ENCODE measurements around the gene CCDC60. TPM values are rescaled to one million over a fixed set of nuclear protein-coding genes. Genes with fewer than 3 reads are reported as not detected.

The CCDC60 gene
- total and polyA plus RNA-seq, 10 of the 15 experiments (the other 5 are each of a cell fraction or from before 2014, with no cell fraction given): 0.19 TPM; not detected in 9

GRCh38 chr12:119406811-119407210 lies 72.3 kb downstream of the CCDC60 start:
- Histone ChIP-seq H2AFZ (ENCODE audit: control insufficient read depth, low read depth, low read length) (no peak overlapping the region), H3K79me2 (ENCODE audit: control insufficient read depth, insufficient read depth, low read length) (no peaks in the 10 kb centered on the region), H3K9me3 (replicated peaks; ENCODE audit: control insufficient read depth, insufficient read depth, low read length) (no peaks in the 10 kb centered on the region), H3K4me2 (ENCODE audit: control insufficient read depth, insufficient read depth) (no peak overlapping the region), H3K4me1 (ENCODE audit: control insufficient read depth, insufficient read depth, low read length) (no peaks in the 10 kb centered on the region), H4K20me1 (ENCODE audit: control insufficient read depth, insufficient read depth) (no peaks in the 10 kb centered on the region), H3K4me3 (no peak overlapping the region), H3K27ac (ENCODE audit: control insufficient read depth, insufficient read depth) (no peak overlapping the region), H3K9ac (ENCODE audit: control insufficient read depth, insufficient read depth, low read length) (no peak overlapping the region), H3K36me3 (ENCODE audit: control insufficient read depth in 2 of 2, insufficient read depth in 2 of 2, low read length in 1 of 2) (no peaks in the 10 kb centered on the region), H3K27me3 (replicated peaks in 1 of 2; ENCODE audit: control insufficient read depth in 2 of 2, insufficient read depth in 2 of 2, low read length in 1 of 2) (no peaks in the 10 kb centered on the region)
- in situ Hi-C loops (cut with MboI) (no loop called here), intact Hi-C loops (cut with micrococcal nuclease; ENCODE audit: unreplicated experiment) (no loop called here)
- ChIA-PET RAD21 (ENCODE audit: unreplicated experiment) (no interaction called here), SMC1A (ENCODE audit: uncharacterized antibody, unreplicated experiment) (no interaction called here), POLR2A (no interaction called here), CTCF (no interaction called here)
- DNase-seq (ENCODE audit: low read depth, low spot score) (no peak), ATAC-seq (no peak), FAIRE-seq (no peak)
- WGBS (ENCODE audit: insufficient coverage, insufficient replicate concordance, low lambda C conversion rate, missing lambda C conversion rate): 7% methylated on average over 4 of the region's 4 CpGs
- TF ChIP-seq HSF1 (IDR thresholded peaks at IDR 0.05; ENCODE audit: low read depth, low read length): no peak
- no TSS peak for BruUV-seq (replicated peaks)

DNA sequence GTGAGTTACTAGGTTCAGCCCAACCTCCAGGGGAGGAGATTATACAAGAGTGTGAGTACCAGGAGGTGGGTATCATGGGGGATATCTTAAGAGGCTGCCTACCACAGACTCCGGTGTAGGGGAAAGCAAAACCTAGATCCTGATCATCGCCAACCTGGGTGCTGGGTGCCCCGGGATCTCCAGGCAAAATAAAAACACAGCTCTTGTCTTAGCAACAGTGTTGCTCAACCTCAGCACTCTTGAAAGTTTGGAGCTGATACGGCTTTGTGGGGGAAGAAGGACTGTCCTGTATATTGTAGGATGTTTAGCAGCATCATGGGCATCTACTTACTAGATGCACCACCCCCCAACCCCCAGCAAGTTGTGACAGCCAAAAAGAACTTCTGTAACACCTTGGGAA lies 74.5 kb downstream of the CCDC60 start:
- Histone ChIP-seq H3K36me3 (ENCODE audit: control insufficient read depth in 2 of 2, insufficient read depth in 2 of 2, low read length in 1 of 2) (no peaks in the 10 kb centered on the region), H4K20me1 (ENCODE audit: control insufficient read depth, insufficient read depth) (no peaks in the 10 kb centered on the region), H3K27me3 (replicated peaks in 1 of 2; ENCODE audit: control insufficient read depth in 2 of 2, insufficient read depth in 2 of 2, low read length in 1 of 2) (no peaks in the 10 kb centered on the region), H3K79me2 (ENCODE audit: control insufficient read depth, insufficient read depth, low read length) (no peaks in the 10 kb centered on the region), H3K4me2 (ENCODE audit: control insufficient read depth, insufficient read depth) (no peak overlapping the region), H3K9ac (ENCODE audit: control insufficient read depth, insufficient read depth, low read length) (no peak overlapping the region), H2AFZ (ENCODE audit: control insufficient read depth, low read depth, low read length) (no peak overlapping the region), H3K4me1 (ENCODE audit: control insufficient read depth, insufficient read depth, low read length) (no peaks in the 10 kb centered on the region), H3K27ac (ENCODE audit: control insufficient read depth, insufficient read depth) (no peak overlapping the region), H3K9me3 (replicated peaks; ENCODE audit: control insufficient read depth, insufficient read depth, low read length) (no peaks in the 10 kb centered on the region), H3K4me3 (no peak overlapping the region)
- no TSS peak for BruUV-seq (replicated peaks)
- ChIA-PET RAD21 (ENCODE audit: unreplicated experiment) (no interaction called here), SMC1A (ENCODE audit: uncharacterized antibody, unreplicated experiment) (interaction anchor here (0.6 kb wide), 1 partner anchor 143 kb away, joined by 3 read pairs; no protein-coding TSS in a partner anchor), POLR2A (no interaction called here), CTCF (interaction anchor here (0.6 kb wide), 1 partner anchor 108 kb away, joined by 4 read pairs; no protein-coding TSS in a partner anchor)
- ATAC-seq (no peak), DNase-seq (ENCODE audit: low read depth, low spot score) (no peak), FAIRE-seq (no peak)
- 6% methylated on average over 4 of the region's 4 CpGs for WGBS (ENCODE audit: insufficient coverage, insufficient replicate concordance, low lambda C conversion rate, missing lambda C conversion rate)
- in situ Hi-C loops (cut with MboI): no loop called here
- intact Hi-C loops (cut with micrococcal nuclease; ENCODE audit: unreplicated experiment): no loop called here
- TF ChIP-seq MEF2B (IDR thresholded peaks at IDR 0.05; ENCODE audit: partially characterized antibody, poor library complexity, severe bottlenecking) (no peak), EED (IDR thresholded peaks at IDR 0.05; ENCODE audit: low read depth) (no peak), SKIL (IDR thresholded peaks at IDR 0.05; ENCODE audit: low read depth, poor library complexity, severe bottlenecking) (no peak), ELK1 (IDR thresholded peaks at IDR 0.05; ENCODE audit: low read depth, low read length) (no peak), ZBTB11 (CRISPR knock-in tag; IDR thresholded peaks at IDR 0.05) (no peak), TAF1 (IDR thresholded peaks at IDR 0.05; ENCODE audit: borderline replicate concordance, low read depth, low read length) (no peak), MYB (IDR thresholded peaks at IDR 0.05; ENCODE audit: borderline replicate concordance, low read depth, low read length) (no peak), NFXL1 (IDR thresholded peaks at IDR 0.05; ENCODE audit: borderline replicate concordance) (no peak)

All from GM12878 (cell line).